ENCODE measurements around the gene MPDZ.

GRCh38 chr9:13213337-13213736 lies 66.2 kb downstream of the MPDZ start:
- TF ChIP-seq CTCF (IDR thresholded peaks at IDR 0.05): no peak
- no peak for TF ChIP-seq POLR2A (IDR thresholded peaks at IDR 0.05)
